ENCODE measurements around the gene PNMT. TPM values are rescaled to one million over a fixed set of nuclear protein-coding genes. Genes with fewer than 3 reads are reported as not detected.

The PNMT gene
- total and polyA plus RNA-seq, 2 experiments from 2014 or later, result 1.9 to 2.5 TPM

DNA sequence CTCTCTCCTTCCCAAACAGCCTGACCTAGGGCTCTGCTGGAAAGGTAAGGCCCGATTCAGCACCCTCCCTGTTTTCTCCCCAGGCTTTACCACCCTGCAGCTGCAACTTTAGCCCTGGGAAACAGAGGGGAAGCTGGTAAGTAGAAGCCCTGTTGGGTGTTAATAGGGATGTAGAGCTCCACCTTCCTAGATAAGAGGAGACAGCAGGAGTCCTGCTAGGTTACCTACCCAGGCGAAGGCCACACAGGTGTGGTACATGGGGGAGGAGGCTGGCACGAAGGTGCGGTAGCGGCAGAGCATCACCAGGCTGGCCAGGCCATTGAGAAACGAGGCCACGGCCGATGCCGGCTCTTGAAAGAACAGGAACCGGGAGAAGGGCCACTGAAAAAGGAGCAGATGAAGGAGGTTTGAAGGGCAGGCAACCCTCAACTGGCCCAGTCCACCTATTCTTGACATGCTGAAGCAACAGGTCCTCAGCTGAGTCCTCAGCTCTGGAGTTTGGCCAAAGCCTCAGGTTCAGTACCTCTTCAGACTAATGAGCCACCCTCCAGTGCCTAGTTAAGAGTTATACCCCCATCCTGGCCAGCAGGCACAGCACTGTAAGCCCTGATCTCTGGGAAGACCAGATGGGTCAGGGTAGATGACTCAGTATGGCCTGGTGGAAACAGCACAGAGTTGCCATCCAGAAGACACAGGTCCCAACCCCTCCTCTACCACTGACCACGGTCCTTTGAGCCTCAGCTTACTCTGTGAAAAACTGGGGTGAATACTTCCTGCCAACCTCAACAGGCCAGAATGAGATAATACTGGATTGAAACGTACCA is 16.3 kb downstream of the PNMT start (continued):
- TF ChIP-seq, protein P1, sequence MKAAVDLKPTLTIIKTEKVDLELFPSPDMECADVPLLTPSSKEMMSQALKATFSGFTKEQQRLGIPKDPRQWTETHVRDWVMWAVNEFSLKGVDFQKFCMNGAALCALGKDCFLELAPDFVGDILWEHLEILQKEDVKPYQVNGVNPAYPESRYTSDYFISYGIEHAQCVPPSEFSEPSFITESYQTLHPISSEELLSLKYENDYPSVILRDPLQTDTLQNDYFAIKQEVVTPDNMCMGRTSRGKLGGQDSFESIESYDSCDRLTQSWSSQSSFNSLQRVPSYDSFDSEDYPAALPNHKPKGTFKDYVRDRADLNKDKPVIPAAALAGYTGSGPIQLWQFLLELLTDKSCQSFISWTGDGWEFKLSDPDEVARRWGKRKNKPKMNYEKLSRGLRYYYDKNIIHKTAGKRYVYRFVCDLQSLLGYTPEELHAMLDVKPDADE (IDR thresholded peaks at IDR 0.05), result no peak
- TF ChIP-seq, protein P2, sequence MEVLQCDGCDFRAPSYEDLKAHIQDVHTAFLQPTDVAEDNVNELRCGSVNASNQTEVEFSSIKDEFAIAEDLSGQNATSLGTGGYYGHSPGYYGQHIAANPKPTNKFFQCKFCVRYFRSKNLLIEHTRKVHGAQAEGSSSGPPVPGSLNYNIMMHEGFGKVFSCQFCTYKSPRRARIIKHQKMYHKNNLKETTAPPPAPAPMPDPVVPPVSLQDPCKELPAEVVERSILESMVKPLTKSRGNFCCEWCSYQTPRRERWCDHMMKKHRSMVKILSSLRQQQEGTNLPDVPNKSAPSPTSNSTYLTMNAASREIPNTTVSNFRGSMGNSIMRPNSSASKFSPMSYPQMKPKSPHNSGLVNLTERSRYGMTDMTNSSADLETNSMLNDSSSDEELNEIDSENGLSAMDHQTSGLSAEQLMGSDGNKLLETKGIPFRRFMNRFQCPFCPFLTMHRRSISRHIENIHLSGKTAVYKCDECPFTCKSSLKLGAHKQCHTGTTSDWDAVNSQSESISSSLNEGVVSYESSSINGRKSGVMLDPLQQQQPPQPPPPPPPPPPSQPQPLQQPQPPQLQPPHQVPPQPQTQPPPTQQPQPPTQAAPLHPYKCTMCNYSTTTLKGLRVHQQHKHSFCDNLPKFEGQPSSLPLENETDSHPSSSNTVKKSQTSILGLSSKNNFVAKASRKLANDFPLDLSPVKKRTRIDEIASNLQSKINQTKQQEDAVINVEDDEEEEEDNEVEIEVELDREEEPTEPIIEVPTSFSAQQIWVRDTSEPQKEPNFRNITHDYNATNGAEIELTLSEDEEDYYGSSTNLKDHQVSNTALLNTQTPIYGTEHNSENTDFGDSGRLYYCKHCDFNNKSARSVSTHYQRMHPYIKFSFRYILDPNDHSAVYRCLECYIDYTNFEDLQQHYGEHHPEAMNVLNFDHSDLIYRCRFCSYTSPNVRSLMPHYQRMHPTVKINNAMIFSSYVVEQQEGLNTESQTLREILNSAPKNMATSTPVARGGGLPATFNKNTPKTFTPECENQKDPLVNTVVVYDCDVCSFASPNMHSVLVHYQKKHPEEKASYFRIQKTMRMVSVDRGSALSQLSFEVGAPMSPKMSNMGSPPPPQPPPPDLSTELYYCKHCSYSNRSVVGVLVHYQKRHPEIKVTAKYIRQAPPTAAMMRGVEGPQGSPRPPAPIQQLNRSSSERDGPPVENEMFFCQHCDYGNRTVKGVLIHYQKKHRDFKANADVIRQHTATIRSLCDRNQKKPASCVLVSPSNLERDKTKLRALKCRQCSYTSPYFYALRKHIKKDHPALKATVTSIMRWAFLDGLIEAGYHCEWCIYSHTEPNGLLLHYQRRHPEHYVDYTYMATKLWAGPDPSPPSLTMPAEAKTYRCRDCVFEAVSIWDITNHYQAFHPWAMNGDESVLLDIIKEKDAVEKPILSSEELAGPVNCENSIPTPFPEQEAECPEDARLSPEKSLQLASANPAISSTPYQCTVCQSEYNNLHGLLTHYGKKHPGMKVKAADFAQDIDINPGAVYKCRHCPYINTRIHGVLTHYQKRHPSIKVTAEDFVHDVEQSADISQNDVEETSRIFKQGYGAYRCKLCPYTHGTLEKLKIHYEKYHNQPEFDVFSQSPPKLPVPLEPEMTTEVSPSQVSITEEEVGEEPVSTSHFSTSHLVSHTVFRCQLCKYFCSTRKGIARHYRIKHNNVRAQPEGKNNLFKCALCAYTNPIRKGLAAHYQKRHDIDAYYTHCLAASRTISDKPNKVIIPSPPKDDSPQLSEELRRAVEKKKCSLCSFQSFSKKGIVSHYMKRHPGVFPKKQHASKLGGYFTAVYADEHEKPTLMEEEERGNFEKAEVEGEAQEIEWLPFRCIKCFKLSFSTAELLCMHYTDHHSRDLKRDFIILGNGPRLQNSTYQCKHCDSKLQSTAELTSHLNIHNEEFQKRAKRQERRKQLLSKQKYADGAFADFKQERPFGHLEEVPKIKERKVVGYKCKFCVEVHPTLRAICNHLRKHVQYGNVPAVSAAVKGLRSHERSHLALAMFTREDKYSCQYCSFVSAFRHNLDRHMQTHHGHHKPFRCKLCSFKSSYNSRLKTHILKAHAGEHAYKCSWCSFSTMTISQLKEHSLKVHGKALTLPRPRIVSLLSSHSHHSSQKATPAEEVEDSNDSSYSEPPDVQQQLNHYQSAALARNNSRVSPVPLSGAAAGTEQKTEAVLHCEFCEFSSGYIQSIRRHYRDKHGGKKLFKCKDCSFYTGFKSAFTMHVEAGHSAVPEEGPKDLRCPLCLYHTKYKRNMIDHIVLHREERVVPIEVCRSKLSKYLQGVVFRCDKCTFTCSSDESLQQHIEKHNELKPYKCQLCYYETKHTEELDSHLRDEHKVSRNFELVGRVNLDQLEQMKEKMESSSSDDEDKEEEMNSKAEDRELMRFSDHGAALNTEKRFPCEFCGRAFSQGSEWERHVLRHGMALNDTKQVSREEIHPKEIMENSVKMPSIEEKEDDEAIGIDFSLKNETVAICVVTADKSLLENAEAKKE (CRISPR knock-in tag; IDR thresholded peaks at IDR 0.05), result no peak

DNA sequence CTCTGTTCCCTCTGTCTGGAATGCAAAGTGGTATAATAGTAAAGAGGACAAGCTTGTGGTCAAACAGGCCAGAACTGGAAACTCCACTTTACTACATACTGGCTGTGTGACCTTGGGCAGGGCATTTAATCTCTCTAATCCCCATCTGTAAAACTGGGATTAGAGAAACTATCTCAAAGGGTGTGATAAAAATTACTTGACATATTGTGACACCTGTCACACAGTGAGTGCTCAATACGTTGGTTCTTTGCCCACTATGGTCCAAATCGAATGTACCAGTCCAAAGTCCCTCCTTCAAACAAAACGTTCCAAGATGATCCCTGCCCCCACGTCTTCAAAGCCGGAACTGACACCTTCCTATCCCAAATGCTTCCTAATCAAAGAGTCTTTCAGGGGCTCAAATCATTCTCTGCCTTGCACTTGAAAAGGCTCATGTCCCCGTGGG is 18.9 kb downstream of the PNMT start:
- peak overlapping the region; percentile 87 for H3K4me3 Mint-ChIP-seq
- peaks cover 29% of the 10 kb centered on the region for H3K36me3 Mint-ChIP-seq (ENCODE audit: low read depth)
- H2AFZ ChIP-seq, result peak overlapping the region; percentile 93
- no peak for TF ChIP-seq ZNF331 (CRISPR knock-in tag; IDR thresholded peaks at IDR 0.05; ENCODE audit: low read depth)
- no peak for TF ChIP-seq JUNB (IDR thresholded peaks at IDR 0.05; ENCODE audit: unreplicated experiment)
- TF ChIP-seq, protein P2 (CRISPR knock-in tag; IDR thresholded peaks at IDR 0.05), result no peak
- TF ChIP-seq EZH2phosphoT487 (IDR thresholded peaks at IDR 0.05; ENCODE audit: unreplicated experiment), result no peak

More for the DNA sequence above, 18.9 kb downstream of the PNMT start:
- peak overlapping the region; percentile 74 for H3K4me3 ChIP-seq
- H3K36me3 ChIP-seq (ENCODE audit: insufficient read depth), result no peaks in the 10 kb centered on the region
- ATAC-seq (no peak), DNase-seq (ENCODE audit: low spot score) (no peak)
- H3K4me1 ChIP-seq (ENCODE audit: insufficient read depth), result peaks cover 23% of the 10 kb centered on the region
- H3K79me2 ChIP-seq (replicated peaks; ENCODE audit: insufficient read depth), result no peaks in the 10 kb centered on the region
- no peaks in the 10 kb centered on the region for H4K20me1 ChIP-seq (replicated peaks; ENCODE audit: insufficient read depth)
- peaks cover 30% of the 10 kb centered on the region for H3F3A ChIP-seq (replicated peaks; ENCODE audit: low read depth)
- peak overlapping the region; percentile 99 for H3K27ac ChIP-seq (ENCODE audit: low read depth)
- H3K27me3 ChIP-seq (ENCODE audit: insufficient read depth), result no peaks in the 10 kb centered on the region
- no peaks in the 10 kb centered on the region; the same call in 1 of the 2 replicates for H3K9me2 ChIP-seq (ENCODE audit: insufficient read depth)
- peak overlapping the region; percentile 95; the same call in 1 of the 2 replicates for H3K27ac Mint-ChIP-seq
- H3K27me3 Mint-ChIP-seq (ENCODE audit: insufficient read depth, low read depth, poor library complexity), result peaks cover 14% of the 10 kb centered on the region
- peaks cover 37% of the 10 kb centered on the region for H3K4me1 Mint-ChIP-seq
- H3K9me3 Mint-ChIP-seq, result no peaks in the 10 kb centered on the region; the same call in 2 of the 3 replicates
- H3K4me2 ChIP-seq, result peak overlapping the region; percentile 87
